C4-2B (cell line): ENCODE results near the gene CGB7.

Source experiments
- H3K27ac ChIP-seq: fragments of 450-650 bp; 2 replicates; pipeline ENCODE4 v1.5.1; 2017
- CTCF ChIP-seq: fragments of 450-650 bp; conservative IDR thresholded peaks from 2 replicates; pipeline ENCODE4 v1.5.1; 2017; ENCODE audit warnings: mild to moderate bottlenecking
- ZFX ChIP-seq: fragments of 450-650 bp; IDR thresholded peaks from 2 replicates; pipeline ENCODE4 v1.6.1; 2017

The CGB7 gene

GRCh38 chr19:49057636-49058234 lies at the start of gene CGB7:
Gene CGB7, minus strand, starts transcription at chr19:49057749. Its CDS starts 2,374 bp downstream, at chr19:49055375.
- TF ChIP-seq CTCF (no peak), ZFX (no peak)
- H3K27ac ChIP-seq: no peak within 1 kb of the TSS; the same call in 1 of the 2 replicates

GRCh38 chr19:49106648-49107135 lies 49.1 kb upstream of the CGB7 start:
- no peak overlapping the region for H3K27ac ChIP-seq
- TF ChIP-seq ZFX: no peak
- peak; percentile 82 for TF ChIP-seq CTCF

GRCh38 chr19:49104229-49104864 lies 46.8 kb upstream of the CGB7 start:
- no peak overlapping the region for H3K27ac ChIP-seq
- TF ChIP-seq CTCF: no peak
- TF ChIP-seq ZFX: no peak

- no peak overlapping the region for H3K27ac ChIP-seq
- TF ChIP-seq ZFX: no peak
- no peak for TF ChIP-seq CTCF
Measured at GRCh38 chr19:49103331-49104085, 46.0 kb upstream of the CGB7 start.

GRCh38 chr19:49102303-49102702 lies 44.8 kb upstream of the CGB7 start:
- TF ChIP-seq CTCF (no peak), ZFX (no peak)
- H3K27ac ChIP-seq: no peak overlapping the region

- H3K27ac ChIP-seq: no peak overlapping the region
- no peak for TF ChIP-seq ZFX
- no peak for TF ChIP-seq CTCF
Measured at GRCh38 chr19:49101160-49101559, 43.6 kb upstream of the CGB7 start.

GRCh38 chr19:49098795-49099194 lies 41.2 kb upstream of the CGB7 start:
- TF ChIP-seq CTCF (no peak), ZFX (no peak)

More at GRCh38 chr19:49098795-49099194, 41.2 kb upstream of the CGB7 start:
- H3K27ac ChIP-seq: peak overlapping the region; percentile 57
